Nasal cavity respiratory epithelium epithelial cell of viscerocranial mucosa (primary cell): ENCODE measurements around the gene SLC23A3. TPM values are rescaled to one million over a fixed set of nuclear protein-coding genes. Genes with fewer than 3 reads are reported as not detected.

ENCODE experiments used
- total RNA-seq: library from RNA; depleted of rRNA; stranded (reverse); fragments of >200 nt; gene quantifications from 2 replicates; pipeline ENCODE4 v1.2.3, GENCODE V29; 2014

Gene SLC23A3, protein sequence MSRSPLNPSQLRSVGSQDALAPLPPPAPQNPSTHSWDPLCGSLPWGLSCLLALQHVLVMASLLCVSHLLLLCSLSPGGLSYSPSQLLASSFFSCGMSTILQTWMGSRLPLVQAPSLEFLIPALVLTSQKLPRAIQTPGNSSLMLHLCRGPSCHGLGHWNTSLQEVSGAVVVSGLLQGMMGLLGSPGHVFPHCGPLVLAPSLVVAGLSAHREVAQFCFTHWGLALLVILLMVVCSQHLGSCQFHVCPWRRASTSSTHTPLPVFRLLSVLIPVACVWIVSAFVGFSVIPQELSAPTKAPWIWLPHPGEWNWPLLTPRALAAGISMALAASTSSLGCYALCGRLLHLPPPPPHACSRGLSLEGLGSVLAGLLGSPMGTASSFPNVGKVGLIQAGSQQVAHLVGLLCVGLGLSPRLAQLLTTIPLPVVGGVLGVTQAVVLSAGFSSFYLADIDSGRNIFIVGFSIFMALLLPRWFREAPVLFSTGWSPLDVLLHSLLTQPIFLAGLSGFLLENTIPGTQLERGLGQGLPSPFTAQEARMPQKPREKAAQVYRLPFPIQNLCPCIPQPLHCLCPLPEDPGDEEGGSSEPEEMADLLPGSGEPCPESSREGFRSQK
- 0.68 and 3.8 TPM in 2 replicates for total RNA-seq

DNA sequence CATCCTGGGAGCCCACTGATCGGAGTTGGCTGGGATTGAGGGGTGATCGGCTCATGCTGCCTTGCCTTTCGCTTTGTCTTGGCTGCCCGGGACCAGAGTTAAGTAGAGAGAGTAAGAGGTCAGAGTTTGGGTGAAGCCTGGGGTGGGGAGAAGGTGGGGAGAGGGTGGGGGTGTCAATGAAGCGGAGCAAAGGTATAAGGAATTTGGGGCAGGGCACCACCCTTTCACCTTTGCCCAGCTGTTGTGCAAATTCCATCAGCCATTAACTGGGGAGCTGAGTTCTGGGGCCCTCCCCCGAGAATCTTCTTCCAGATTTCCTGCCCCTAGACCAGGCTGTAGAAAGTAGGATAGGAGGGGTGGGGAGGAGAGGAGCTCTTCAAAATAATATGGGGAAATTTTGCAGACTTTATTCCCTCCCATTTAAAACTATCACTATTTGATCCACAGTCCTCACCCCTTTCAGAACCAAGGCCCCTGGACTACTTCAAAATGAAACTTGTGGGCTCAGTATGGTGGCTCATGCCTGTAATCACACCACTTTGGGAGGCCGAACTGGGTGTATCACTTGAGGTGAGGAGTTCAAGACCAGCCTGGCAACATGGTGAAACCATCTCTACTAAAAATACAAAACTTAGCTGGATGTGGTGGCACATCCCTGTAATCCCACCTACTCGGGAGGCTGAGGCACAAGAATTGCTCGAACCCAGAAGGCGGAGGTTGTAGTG is at the start of gene SLC23A3:
Gene SLC23A3 (minus strand): TSS at position 100 of the 725 bp plus-strand sequence. CDS start 45 bp downstream, at position 55.

DNA sequence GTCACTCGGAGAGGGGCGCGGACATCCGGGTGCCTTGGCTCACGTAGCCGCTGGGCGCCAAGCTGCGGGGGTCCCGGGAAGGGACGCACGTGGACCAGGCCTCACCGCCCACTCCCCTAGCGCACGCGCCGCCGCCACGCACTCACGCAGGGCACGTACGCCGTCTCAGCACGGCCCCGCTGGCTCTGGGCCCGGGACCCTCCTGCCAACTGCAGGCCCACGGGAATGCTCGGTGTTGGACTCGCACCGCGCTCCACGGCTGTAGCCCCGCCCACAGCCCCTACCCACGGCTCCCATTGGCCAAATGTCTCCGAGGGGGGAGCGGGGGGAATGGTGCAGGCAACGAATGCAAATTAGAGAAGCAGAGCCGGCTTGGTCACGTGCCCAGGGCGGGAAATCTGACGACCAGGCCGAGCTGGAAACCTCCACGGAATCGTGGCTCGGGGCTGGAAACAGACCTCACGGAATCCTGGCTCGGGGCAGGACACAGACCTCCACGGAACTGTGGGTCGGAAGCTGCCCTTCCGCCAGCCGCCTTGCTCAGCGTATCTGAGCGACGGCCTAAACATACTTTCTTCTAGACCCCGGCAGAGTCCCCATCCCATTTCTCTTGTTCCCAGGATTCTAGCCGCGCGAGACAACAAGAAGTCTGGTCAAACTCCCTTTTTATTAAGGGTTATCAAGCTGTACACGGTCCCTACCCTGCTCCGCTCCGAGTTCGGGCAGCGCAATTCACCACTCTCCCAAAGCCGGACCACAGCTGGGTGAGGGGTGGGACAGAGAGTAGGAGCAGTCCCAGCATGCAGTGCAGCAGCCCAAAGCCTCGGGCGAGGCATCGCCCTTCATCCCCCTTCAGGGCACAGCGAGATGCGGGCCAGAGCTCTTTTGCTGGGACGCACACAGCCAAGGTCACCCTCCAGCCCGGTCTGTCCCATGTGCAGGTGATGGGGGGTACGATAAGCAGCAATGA is 49.2 kb upstream of the SLC23A3 start, which contains the start of gene ABCB6:
Gene ABCB6 (minus strand): TSS at position 227 of the 970 bp plus-strand sequence. CDS start 285 bp downstream, outside the sequence.

DNA sequence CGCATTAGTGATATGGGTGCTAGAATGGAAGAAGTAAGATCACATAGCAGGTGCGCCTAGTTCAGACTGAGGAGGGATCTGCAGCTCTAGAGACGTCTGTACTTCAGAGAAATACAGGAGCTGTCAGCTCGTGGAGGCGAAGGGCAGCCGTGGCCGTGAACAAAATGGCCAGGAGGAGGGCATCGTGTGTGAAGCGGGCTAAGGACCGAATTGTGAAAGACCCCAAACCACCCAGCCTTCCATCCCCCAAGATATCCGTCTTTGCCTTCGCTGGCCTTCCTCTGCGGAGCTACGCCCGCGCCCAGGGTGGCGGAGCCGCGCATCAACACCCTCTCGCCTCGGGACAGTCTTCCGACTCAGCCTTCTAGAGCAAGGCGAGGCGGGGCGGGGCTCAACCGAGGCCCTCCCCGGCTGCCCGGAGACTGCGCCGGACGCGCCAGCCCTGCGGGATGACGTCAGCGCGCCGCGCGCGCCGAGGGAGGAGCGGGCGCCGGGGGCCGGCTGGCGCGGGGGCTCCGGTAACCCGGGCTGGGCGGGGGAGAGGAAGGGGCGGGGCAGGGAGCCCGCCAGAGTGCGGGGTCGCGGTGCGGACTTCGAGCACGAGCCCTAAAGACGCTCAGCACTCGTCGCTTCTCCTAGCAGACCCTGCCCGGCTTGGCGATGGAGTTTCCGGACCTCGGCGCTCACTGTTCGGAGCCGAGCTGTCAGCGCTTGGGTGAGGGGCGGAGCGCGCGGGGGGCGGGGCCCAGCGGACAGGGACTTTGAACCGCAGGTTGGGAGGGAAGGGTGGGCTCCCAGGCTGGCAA is 36.7 kb upstream of the SLC23A3 start, which contains the start of gene ZFAND2B:
Gene ZFAND2B (plus strand): TSS at position 455 of the 806 bp plus-strand sequence. CDS start 206 bp downstream, at position 661.

DNA sequence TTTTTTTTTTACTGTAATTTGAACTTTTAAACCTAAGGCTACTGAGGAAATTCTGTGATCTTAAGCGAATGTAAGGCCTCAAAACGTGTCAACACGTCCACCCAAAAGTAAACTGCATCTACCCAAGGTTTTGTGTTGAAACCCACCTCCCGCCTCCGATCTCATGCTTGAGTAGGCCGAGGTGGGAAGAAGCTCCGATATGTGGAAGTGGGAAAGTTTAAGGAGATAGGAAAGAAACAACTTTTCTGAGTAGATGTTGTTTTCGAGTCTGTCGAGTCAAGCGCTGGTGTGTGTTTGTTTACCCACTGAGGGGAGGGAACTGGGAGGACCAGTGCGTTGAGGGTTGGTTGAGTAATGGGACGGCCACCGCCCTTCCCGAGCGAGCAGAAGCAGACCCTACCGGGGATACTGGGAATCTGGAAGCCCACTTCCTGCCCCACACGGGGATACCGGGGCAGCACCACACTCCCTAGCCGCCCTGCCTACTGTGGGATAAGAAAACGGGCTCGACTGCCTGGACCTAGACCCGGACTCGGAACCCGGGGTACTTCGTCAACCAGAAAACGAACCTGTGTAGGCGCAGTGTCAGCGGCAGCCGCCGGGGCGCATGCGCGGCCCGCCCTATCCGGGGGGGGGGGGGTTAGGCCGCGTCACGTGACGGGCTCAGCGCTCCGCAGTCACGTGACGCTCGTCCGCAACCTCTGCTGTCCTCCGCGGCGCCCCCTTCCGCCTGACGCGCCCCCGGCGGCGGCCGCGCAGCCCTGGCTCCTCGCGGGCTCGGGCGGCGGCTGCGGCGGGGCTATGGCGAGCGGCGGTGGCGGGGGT is 7.9 kb upstream of the SLC23A3 start, which contains the start of gene RETREG2:
Gene RETREG2 (plus strand): TSS at position 724 of the 825 bp plus-strand sequence. CDS start 78 bp downstream, at position 802.

DNA sequence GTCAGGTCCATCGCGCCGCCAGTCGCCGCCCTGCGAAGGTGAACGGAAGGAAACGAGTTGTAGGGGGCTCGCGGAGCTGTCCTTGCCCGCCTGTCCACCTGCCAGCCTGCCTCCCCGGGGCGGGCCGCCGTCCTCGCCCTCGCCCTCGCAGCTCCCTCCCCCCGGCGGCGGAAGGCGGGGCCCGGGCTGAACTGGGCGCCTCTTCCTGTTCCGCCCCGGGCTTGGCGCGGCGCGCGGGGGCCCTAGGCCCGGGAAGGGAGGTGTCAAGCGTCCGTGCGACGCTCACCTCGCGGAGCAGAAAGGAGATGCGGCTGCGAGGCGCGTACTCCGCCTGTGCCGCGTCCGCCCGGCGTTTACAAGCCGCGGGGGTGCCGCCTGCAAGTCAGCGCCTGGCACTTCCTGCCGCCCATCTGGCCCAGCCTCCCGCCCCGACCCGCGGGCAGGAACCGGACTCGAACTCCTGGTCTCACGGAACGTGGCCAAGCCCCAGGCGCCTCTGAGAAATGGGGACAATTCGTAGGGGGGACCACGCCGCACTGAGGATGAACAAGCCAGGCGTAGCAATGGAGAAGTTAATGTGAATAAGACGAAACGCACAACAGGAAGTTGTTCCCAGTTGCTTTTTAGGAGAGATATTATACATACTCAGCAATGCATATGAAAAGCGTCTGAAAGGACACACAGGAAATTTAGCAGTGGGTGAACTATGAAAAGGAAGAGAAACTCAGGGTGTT is 7.2 kb upstream of the SLC23A3 start, which contains the start of gene CNPPD1:
Gene CNPPD1 (minus strand): TSS at position 108 of the 734 bp plus-strand sequence. CDS start 97 bp downstream, at position 11.

DNA sequence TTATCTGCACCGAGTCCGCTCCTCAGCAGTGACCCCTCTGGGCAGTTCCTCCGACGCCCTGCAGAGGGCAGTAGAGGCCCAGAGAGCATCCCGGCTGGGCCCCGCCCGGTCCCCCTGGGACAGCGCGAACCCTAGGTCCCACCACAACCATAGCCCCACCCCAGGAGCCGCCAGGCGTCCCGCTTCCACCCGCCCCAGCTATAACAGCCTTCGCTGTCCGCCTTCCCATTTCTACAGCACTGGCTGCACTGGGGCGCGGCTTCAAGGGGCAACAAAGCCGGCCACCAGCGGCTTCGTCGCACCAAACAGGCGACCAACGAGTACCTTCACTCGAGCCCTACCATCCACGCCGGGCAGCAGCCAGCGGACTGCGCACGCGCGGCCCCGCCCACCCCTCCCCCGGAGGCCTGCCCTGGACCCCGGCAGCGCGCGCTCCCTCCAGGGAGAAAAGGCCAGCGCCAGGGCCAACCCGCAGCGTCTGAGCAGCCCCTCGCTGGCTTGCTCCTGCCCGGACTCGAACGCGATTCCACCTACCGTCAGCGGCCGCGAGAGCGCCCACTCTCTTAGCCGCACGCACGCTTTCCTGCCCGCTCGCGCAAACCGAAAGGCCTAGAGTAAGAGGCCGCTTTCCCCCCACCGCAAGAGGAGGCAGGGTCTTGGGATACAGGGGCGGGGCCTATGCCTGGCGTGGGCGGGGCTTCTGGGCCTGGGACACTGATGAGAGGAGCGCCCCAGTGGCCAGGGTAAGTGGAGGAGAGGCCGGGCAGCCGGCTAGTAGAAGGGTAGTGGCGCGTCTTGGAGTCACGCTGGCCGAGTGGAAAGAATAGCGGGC is 9.4 kb downstream of the SLC23A3 start, which contains the start of gene NHEJ1:
Gene NHEJ1 (minus strand): TSS at position 630 of the 832 bp plus-strand sequence. CDS start 2,453 bp downstream, outside the sequence.

Other genes starting within 250 kb of the SLC23A3 start
- 0.07 TPM in 1 of 2 replicates, not detected in the other for gene CDK5R2, start 210.4 kb downstream of the SLC23A3 start, total RNA-seq
- not detected in 2 replicates for gene FEV, start 184.8 kb downstream of the SLC23A3 start, total RNA-seq
- not detected in 2 replicates for gene CRYBA2, start 176.6 kb downstream of the SLC23A3 start, total RNA-seq
- not detected in 2 replicates for gene CFAP65, start 128.5 kb downstream of the SLC23A3 start, total RNA-seq
- gene IHH, start 109.1 kb downstream of the SLC23A3 start, total RNA-seq: not detected in 2 replicates
- 16.7 TPM in 2 replicates for gene NHEJ1, start 9.2 kb downstream of the SLC23A3 start, total RNA-seq
- 29.2 and 32.5 TPM in 2 replicates for gene CNPPD1, start 6.9 kb upstream of the SLC23A3 start, total RNA-seq
- gene RETREG2, start 8.2 kb upstream of the SLC23A3 start, total RNA-seq: 59.1 and 87.5 TPM in 2 replicates
- 23.3 and 62.2 TPM in 2 replicates for gene ZFAND2B, start 36.8 kb upstream of the SLC23A3 start, total RNA-seq
- 24.3 and 37.1 TPM in 2 replicates for gene ABCB6, start 48.9 kb upstream of the SLC23A3 start, total RNA-seq
- 33.2 and 69.6 TPM in 2 replicates for gene ATG9A, start 59.6 kb upstream of the SLC23A3 start, total RNA-seq
- gene ANKZF1, start 59.8 kb upstream of the SLC23A3 start, total RNA-seq: 49.1 and 49.6 TPM in 2 replicates
- gene GLB1L, start 75.4 kb upstream of the SLC23A3 start, total RNA-seq: 3.8 and 4.4 TPM in 2 replicates
- 25.3 and 32.8 TPM in 2 replicates for gene STK16, start 75.5 kb upstream of the SLC23A3 start, total RNA-seq
- gene TUBA4B, start 83.2 kb upstream of the SLC23A3 start, total RNA-seq: not detected in 2 replicates
- gene TUBA4A, start 83.9 kb upstream of the SLC23A3 start, total RNA-seq: 45.5 and 70.4 TPM in 2 replicates
- 39.0 and 83.7 TPM in 2 replicates for gene DNAJB2, start 109.3 kb upstream of the SLC23A3 start, total RNA-seq
- not detected in 2 replicates for gene PTPRN, start 139.4 kb upstream of the SLC23A3 start, total RNA-seq
- not detected in 2 replicates for gene RESP18, start 162.7 kb upstream of the SLC23A3 start, total RNA-seq
- 50.6 and 59.5 TPM in 2 replicates for gene DNPEP, start 217.9 kb upstream of the SLC23A3 start, total RNA-seq
- gene DES, start 248.3 kb upstream of the SLC23A3 start, total RNA-seq: not detected in 2 replicates